HepG2 (cell line): ENCODE results near the gene NFKB2. TPM values are rescaled to one million over a fixed set of nuclear protein-coding genes. Genes with fewer than 3 reads are reported as not detected.
A peak's percentile ranks its signal among the peaks of the same experiment; 100 is the strongest.

Experiments
- ARNT ChIP-seq: fragments of 450-650 bp; IDR thresholded peaks from 2 replicates; pipeline ENCODE4 v1.6.1; 2017
- EED ChIP-seq: sonication (generic); formaldehyde crosslinking; IDR thresholded peaks from 2 replicates; pipeline ENCODE4 v1.5.0; 2020; ENCODE audit warnings: mild to moderate bottlenecking, missing genetic modification reagents
- FOSL1 ChIP-seq: sonication (generic); formaldehyde crosslinking; IDR thresholded peaks from 2 replicates; pipeline ENCODE4 v1.9.0; 2021; ENCODE audit warnings: missing genetic modification reagents, borderline replicate concordance
- FOXJ3 ChIP-seq: sonication (generic); formaldehyde crosslinking; IDR thresholded peaks from 2 replicates; pipeline ENCODE4 v1.4.0; 2020; ENCODE audit warnings: missing genetic modification reagents, mild to moderate bottlenecking, borderline replicate concordance
- HOXD1 ChIP-seq: sonication (generic); formaldehyde crosslinking; IDR thresholded peaks from 2 replicates; pipeline ENCODE4 v1.5.0; 2020; ENCODE audit warnings: missing genetic modification reagents
- ISL2 ChIP-seq: sonication (generic); formaldehyde crosslinking; IDR thresholded peaks from 2 replicates; pipeline ENCODE4 v1.5.0; 2020; ENCODE audit warnings: missing genetic modification reagents
- KLF11 ChIP-seq: IDR thresholded peaks from 2 replicates; pipeline ENCODE4 v1.6.1; 2016; ENCODE audit warnings: missing compliant biosample characterization
- KLF12 ChIP-seq: sonication (generic); formaldehyde crosslinking; IDR thresholded peaks from 2 replicates; pipeline ENCODE4 v1.4.0; 2020; ENCODE audit warnings: missing genetic modification reagents, borderline replicate concordance
- KLF16 ChIP-seq, 2 experiments: sonication (generic) in 1 of 2; formaldehyde crosslinking in 1 of 2; IDR thresholded peaks; 2 replicates each; pipeline versions ENCODE4 v1.6.1 to v1.8.0; 2016 to 2023; ENCODE audit warnings: missing genetic modification reagents in 2 of 2, missing compliant biosample characterization in 1 of 2
- MED1 ChIP-seq: sonication (generic); formaldehyde crosslinking; IDR thresholded peaks from 2 replicates; pipeline ENCODE4 v1.4.0; 2020; ENCODE audit warnings: missing genetic modification reagents
- MED13 ChIP-seq: sonication (generic); formaldehyde crosslinking; IDR thresholded peaks from 2 replicates; pipeline ENCODE4 v1.5.0; 2020; ENCODE audit warnings: missing genetic modification reagents
- MTF2 ChIP-seq: sonication (generic); formaldehyde crosslinking; IDR thresholded peaks from 2 replicates; pipeline ENCODE4 v1.5.0; 2020; ENCODE audit warnings: missing genetic modification reagents, borderline replicate concordance
- NFKBIZ ChIP-seq: IDR thresholded peaks from 2 replicates; pipeline ENCODE4 v1.6.1; 2018; ENCODE audit warnings: missing genetic modification reagents, missing compliant biosample characterization
- PHF20 ChIP-seq: sonication (generic); formaldehyde crosslinking; IDR thresholded peaks from 2 replicates; pipeline ENCODE4 v1.5.0; 2020; ENCODE audit warnings: mild to moderate bottlenecking, missing genetic modification reagents
- PRPF4 ChIP-seq: fragments of 200-400 bp; formaldehyde crosslinking; IDR thresholded peaks from 2 replicates; pipeline ENCODE4 v1.6.1; 2016; ENCODE audit warnings: low read length, low read depth; ENCODE audit not compliant: poor library complexity, severe bottlenecking
- RBM39 ChIP-seq: fragments of 200-400 bp; formaldehyde crosslinking; IDR thresholded peaks from one replicate; pipeline ENCODE4 v1.6.1; 2018; ENCODE audit warnings: antibody characterized with exemption, mild to moderate bottlenecking, low read depth, low read length; ENCODE audit not compliant: poor library complexity, severe bottlenecking
- SPEN ChIP-seq: sonication (generic); formaldehyde crosslinking; IDR thresholded peaks from 2 replicates; pipeline ENCODE4 v1.5.1; 2020; ENCODE audit warnings: low read depth, mild to moderate bottlenecking, missing genetic modification reagents
- ZEB1 ChIP-seq: IDR thresholded peaks from 2 replicates; pipeline ENCODE4 v1.6.1; 2012; ENCODE audit warnings: mild to moderate bottlenecking, low read depth, inconsistent platforms; ENCODE audit not compliant: insufficient replicate concordance
- ZFP82 ChIP-seq: sonication (generic); formaldehyde crosslinking; IDR thresholded peaks from 2 replicates; pipeline ENCODE4 v1.5.1; 2020; ENCODE audit warnings: mild to moderate bottlenecking, missing genetic modification reagents, borderline replicate concordance
- ZMYM3 ChIP-seq: sonication (generic); formaldehyde crosslinking; IDR thresholded peaks from 2 replicates; pipeline ENCODE4 v1.5.1; 2020; ENCODE audit warnings: mild to moderate bottlenecking, missing genetic modification reagents
- ZNF556 ChIP-seq: sonication (generic); formaldehyde crosslinking; IDR thresholded peaks from 2 replicates; pipeline ENCODE4 v1.4.0; 2020; ENCODE audit warnings: mild to moderate bottlenecking, missing genetic modification reagents, borderline replicate concordance
- ZNF790 ChIP-seq: sonication (generic); formaldehyde crosslinking; IDR thresholded peaks from 2 replicates; pipeline ENCODE4 v1.8.0; 2022; ENCODE audit warnings: missing genetic modification reagents, mild to moderate bottlenecking, borderline replicate concordance
- ZNF879 ChIP-seq: sonication (generic); formaldehyde crosslinking; IDR thresholded peaks from 2 replicates; pipeline ENCODE4 v1.8.1; 2023; ENCODE audit warnings: missing genetic modification reagents
- polyA plus RNA-seq, 8 experiments: library from polyadenylated mRNA; depleted of rRNA in 3 of 8; stranded (reverse) in 7 of 8; unstranded in 1 of 8; fragments of >200 nt; fragmentation: Illumina TruSeq in 4 of 8; extraction: Trizol in 4 of 8; gene quantifications; 2 replicates each; pipeline versions ENCODE4 v1.2.1 to v1.2.3, GENCODE V29; 2011 to 2016; ENCODE audit warnings: low read depth in 4 of 8, missing spikeins in 1 of 8, mixed read lengths in 1 of 8; ENCODE audit not compliant: insufficient read depth in 1 of 8
- total RNA-seq, 5 experiments: library from RNA; depleted of rRNA; stranded (reverse); fragments of >200 nt; fragmentation: Illumina TruSeq; extraction: Trizol; gene quantifications; 2 replicates each; pipeline ENCODE4 v1.2.3, GENCODE V29; 2016; ENCODE audit warnings: low read depth in 1 of 5
- TF ChIP-seq, protein P1 (sequence below): sonication (generic); formaldehyde crosslinking; IDR thresholded peaks from 2 replicates; pipeline ENCODE4 v1.4.0; 2020; ENCODE audit warnings: missing genetic modification reagents
- TF ChIP-seq, protein P2 (sequence below): sonication (generic); formaldehyde crosslinking; IDR thresholded peaks from 2 replicates; pipeline ENCODE4 v1.8.0; 2022; ENCODE audit warnings: missing genetic modification reagents, low read depth, mild to moderate bottlenecking, borderline replicate concordance
- TF ChIP-seq, protein P3 (sequence below): sonication (generic); formaldehyde crosslinking; IDR thresholded peaks from 2 replicates; pipeline ENCODE4 v1.8.0; 2022; ENCODE audit warnings: missing genetic modification reagents, mild to moderate bottlenecking, inconsistent platforms, borderline replicate concordance

NFKB2 gene
- total and polyA plus RNA-seq, 2 of the 13 experiments (the other 11 are each of a cell fraction or from before 2014, with no cell fraction given), result 7.7 to 12.5 TPM

DNA sequence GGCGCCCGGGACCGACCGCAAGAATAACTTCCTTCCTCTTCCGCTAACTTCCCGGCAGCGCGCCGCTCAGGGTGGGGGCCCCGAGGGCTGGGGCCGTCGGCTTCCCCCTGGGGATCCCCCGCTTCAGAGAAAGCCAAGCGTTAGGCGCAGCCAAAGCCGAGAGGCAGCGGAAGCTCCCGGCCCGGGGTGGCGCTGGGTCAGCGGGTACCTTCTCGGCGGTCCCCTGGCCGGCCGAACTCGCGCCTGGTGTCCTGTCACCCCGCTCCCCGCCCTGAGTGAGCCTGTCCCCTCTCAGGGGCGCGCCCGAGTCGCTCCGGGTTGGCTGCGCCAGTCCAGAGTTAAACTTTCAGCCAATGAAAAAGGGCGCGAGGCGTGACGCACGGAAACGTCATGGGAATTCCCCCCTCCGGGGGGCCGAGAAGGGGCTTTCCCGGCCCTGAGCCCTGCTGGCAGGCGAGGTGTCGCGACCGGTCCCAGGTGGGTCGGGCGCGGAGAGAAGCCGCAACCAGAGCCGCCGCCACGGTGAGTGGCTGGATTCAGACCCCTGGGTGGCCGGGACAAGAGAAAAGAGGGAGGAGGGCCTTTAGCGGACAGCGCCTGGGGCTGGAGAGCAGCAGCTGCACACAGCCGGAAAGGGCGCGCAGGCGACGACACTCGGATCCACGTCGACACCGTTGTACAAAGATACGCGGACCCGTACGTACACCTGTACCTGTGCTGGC is 1.3 kb upstream of the NFKB2 start (continued):
- TF ChIP-seq EED (CRISPR knock-in tag), result no peak
- TF ChIP-seq HOXD1 (CRISPR knock-in tag), result peak; percentile 82
- TF ChIP-seq ZEB1, result peak; percentile 63
- 0 out of 2 replicates have a peak, but pooled peaks have one; percentile 60 for TF ChIP-seq ZNF790 (CRISPR knock-in tag)
- peak; percentile 15; the same call in 1 of the 2 replicates for TF ChIP-seq KLF12 (CRISPR knock-in tag)
- TF ChIP-seq MED1, result peak; percentile 29
- TF ChIP-seq, protein P1, sequence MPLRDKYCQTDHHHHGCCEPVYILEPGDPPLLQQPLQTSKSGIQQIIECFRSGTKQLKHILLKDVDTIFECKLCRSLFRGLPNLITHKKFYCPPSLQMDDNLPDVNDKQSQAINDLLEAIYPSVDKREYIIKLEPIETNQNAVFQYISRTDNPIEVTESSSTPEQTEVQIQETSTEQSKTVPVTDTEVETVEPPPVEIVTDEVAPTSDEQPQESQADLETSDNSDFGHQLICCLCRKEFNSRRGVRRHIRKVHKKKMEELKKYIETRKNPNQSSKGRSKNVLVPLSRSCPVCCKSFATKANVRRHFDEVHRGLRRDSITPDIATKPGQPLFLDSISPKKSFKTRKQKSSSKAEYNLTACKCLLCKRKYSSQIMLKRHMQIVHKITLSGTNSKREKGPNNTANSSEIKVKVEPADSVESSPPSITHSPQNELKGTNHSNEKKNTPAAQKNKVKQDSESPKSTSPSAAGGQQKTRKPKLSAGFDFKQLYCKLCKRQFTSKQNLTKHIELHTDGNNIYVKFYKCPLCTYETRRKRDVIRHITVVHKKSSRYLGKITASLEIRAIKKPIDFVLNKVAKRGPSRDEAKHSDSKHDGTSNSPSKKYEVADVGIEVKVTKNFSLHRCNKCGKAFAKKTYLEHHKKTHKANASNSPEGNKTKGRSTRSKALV (CRISPR knock-in tag), result no peak
- TF ChIP-seq MTF2 (CRISPR knock-in tag), result no peak
- peak; percentile 61 for TF ChIP-seq ZFP82 (CRISPR knock-in tag)
- 0 out of 2 replicates have a peak, but pooled peaks have one; percentile 22 for TF ChIP-seq ZNF556 (CRISPR knock-in tag)
- TF ChIP-seq SPEN (CRISPR knock-in tag), result peak; percentile 46
- TF ChIP-seq RBM39, result peak; percentile 80
- no peak for TF ChIP-seq ZMYM3
- TF ChIP-seq FOSL1 (CRISPR knock-in tag), result 0 out of 2 replicates have a peak, but pooled peaks have one; percentile 27
- TF ChIP-seq, protein P2, sequence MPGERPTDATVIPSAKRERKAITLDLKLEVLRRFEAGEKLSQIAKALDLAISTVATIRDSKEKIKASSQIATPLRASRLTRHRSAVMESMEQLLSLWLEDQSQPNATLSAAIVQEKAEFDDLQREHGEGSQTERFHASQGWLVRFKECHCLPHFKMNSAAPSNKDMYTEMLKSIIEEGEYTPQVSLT (CRISPR knock-in tag), result no peak
- no peak for TF ChIP-seq ARNT
- peak; percentile 63; the same call in 1 of the 2 replicates for TF ChIP-seq FOXJ3
- TF ChIP-seq KLF16 (CRISPR knock-in tag; IDR thresholded peaks at IDR 0.05), result peak in 1 of 2 experiments; percentile 83; a peak in 2 of 4 replicates
- TF ChIP-seq PRPF4, result no peak
- peak; percentile 51 for TF ChIP-seq ISL2 (CRISPR knock-in tag)
- peak; percentile 66; the same call in 1 of the 2 replicates for TF ChIP-seq NFKBIZ (CRISPR knock-in tag)
- TF ChIP-seq MED13 (CRISPR knock-in tag), result no peak
- peak; percentile 51; the same call in 1 of the 2 replicates for TF ChIP-seq KLF11 (CRISPR knock-in tag)
- peak; percentile 75 for TF ChIP-seq PHF20 (CRISPR knock-in tag)
- TF ChIP-seq ZNF879 (CRISPR knock-in tag), result no peak
- TF ChIP-seq, protein P3, sequence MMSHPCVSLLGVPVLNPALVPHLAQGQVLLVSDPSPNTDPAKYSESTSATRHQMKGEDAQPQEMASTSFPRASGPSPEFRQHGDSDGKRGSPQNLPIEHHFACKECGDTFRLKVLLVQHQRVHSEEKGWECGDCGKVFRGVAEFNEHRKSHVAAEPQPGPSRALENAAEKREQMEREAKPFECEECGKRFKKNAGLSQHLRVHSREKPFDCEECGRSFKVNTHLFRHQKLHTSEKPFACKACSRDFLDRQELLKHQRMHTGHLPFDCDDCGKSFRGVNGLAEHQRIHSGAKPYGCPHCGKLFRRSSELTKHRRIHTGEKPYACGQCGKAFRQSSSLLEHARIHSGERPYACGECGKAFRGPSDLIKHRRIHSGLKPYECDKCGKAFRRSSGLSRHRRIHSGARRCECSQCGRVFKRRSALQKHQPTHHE (CRISPR knock-in tag), result no peak
